GM18951 (cell line): Measurements from ENCODE around the gene TMEM186.

Experiments
- POLR2A ChIP-seq: IDR thresholded peaks from 4 replicates; pipeline ENCODE4 v1.6.1; 2011; ENCODE audit warnings: mild to moderate bottlenecking; ENCODE audit not compliant: insufficient read length, insufficient read depth; ENCODE audit errors: extremely low read depth
- in situ Hi-C: fragments of 300-500 bp; cut with MboI; formaldehyde crosslinking; loops from one replicate; pipeline ENCODE4 v1.12.0; 2022; ENCODE audit warnings: low sequenced_read_pairs, mixed read lengths, inconsistent platforms; ENCODE audit not compliant: unreplicated experiment

Gene TMEM186

DNA sequence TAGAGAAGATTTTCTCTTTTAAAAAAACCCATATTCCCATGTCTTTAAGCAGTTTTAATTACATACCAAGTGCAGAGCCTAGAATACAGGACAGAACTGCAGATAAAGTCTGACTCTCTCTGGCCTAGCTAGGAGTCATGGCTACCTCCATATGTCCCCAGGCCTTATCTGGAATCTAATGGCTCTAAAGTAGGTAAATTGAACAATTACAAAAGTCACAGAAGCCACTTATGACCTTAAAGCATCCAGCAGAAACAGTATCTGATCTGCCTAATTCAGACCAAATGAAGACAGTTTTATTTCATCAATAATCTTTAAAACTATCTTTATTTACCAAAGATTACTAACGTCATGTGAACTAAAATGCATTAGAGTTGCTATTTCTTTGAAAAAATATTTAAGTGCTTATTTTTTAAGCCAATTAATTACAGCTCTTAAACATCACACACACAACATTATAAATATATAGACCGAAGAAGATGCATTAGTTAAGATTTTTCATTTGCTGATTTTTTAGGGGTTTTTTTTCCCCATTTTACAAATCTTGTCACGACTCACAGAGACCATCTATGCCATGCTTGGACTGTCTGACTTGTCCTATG, 28.9 kb upstream of the TMEM186 start:
- TF ChIP-seq POLR2A, result no peak
- in situ Hi-C loops, result no loop called here

DNA sequence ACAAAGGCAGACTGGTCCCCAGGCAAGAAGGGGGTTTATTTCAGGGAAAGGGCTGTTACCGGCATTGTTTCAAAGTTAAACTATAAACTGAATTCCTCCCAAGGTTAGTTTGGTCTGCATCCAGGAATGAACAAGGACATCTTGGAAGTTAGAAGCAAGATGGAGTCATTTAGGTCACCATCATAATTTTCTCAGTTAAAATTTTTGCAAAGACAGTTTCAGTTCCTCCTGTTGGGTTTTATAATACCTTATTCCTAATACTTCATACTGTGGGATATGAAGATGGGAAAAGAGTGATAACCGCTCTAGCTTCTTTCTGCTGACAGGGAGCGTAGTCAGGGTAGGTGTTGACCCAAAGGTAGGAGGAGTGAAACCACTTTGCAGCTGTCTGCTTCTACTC, 25.0 kb upstream of the TMEM186 start:
- no peak for TF ChIP-seq POLR2A
- in situ Hi-C loops, result no loop called here

DNA sequence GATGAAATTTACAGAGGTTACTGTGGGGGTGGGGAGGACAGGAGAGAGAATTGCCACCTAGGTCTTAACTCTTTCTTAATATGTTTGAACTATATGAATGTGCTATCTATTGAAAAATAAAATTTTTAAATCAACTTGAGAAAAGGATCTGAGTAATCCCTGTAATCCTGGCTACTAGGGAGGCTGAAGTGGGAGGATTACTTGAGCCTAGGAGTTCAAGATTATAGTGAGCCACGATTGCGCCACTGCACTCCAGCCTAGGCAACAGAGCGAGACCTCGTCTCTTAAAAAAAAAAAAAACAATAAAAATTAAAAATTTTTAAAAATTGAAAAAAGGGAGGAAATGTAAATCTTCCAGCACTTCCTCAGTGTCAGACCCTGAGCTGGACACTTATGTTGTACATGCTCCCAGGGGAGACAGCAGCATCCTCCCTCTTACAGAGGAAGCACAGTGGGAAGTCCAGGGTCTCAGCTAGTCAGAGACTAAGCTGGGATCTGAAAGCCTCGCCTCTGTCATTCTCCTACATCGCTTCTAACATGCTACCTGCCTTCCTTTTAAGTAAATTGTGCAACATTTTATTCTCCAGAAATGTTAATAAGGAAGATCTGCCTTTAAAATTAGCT, 22.1 kb upstream of the TMEM186 start:
- no peak for TF ChIP-seq POLR2A
- in situ Hi-C loops, result no loop called here

DNA sequence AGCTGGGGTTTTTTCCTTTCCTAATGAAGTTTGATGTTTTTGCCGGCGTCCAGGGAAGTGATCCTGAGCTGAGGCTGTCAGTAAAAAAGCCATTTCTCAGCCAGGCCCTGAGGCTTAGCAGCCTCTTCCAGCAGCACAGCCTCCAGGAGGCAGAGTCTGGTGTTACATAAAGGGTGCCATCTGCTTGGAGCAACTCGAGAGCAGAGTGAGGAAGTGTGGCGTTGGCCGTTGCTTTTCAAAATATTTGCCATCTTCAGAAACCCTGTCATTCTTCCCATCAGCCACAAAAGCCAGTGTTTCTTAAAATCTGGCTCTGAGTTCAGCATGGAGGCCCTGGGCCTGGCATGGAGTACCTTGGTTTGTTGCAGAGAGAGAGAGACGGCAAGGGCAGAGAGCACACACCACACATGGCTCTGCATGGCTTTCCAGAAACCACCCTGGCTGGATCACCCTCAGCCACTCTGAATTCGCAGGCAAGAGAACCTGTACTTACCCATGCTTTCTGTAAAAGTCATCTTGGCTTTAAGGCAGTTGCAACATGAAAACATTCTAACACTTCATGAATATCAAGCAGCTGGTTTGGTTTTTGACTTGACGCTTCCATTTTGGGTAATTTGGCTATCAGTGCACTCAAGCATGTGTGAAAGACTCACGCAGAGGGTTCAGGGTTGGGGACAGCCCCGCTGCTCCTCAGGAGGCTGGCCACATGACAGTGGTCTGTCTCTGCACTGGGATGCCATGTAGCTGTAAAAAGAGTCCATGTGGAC, 21.2 kb upstream of the TMEM186 start:
- TF ChIP-seq POLR2A, result no peak
- in situ Hi-C loops, result no loop called here

DNA sequence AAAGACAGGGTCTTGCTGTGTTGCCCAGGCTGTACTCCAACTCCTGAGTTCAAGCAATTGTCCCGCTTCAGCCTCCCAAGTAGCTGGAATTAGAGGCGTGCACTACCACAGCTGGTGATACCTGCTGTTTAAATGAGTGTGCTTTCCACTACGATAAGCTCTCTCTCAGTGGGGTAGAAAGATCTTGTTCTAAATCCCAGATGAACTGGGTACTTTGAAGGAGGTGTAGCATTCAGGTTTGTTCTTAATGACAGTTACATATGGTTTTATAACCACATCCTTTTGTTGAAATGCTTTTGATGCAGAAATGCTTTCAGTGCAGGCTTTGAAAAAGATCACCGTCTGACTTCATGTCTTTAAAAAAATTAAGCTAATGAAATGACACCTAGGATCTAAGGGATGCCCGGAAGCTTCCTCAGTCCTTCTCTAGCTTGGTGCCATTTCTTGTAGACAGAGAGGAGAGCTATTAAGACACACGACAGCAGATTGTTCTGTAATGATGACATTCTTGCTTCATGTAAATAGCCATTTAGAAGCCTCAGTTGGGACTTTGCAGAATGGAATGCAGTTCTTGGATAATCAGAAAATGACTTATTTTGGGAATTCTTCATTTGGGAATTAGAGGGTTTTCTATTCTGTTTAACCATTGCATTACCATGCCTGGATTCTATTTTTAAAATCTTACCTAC, 19.7 kb upstream of the TMEM186 start:
- no peak for TF ChIP-seq POLR2A

DNA sequence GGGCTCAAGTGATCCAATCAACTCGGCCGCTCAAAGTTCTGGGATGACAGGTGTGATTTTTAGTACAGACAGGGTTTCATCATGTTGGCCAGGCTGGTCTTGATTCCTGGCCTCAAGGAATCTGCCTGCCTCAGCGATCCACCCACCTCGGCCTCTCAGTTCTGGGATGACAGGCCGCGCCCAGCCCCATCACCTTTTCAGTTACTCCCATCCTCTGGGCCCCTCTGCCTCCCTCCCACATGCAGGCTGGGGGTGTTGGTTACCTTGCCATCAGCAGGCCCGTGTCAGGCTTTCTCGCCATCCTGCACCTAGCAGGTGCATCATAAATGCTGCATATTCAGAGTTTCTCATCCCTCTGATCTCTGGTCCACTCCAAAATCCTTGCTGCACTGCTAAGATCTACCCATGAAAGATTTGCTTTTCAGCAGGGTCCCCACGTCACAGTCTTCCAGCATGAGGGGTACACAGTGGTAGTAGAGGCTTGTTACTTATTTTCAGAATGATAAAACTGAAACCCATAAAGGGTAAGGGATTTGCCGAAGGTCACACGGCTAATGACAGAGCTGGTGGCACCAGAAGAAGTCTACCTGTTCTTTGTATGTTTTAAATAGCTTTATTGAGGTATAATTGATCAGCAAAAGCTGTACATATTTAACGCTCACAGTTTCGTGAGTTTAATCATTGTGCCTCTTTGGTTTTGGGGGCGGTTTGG, 16.8 kb upstream of the TMEM186 start:
- in situ Hi-C loops, result no loop called here
- TF ChIP-seq POLR2A, result no peak

More for the DNA sequence above, 19.7 kb upstream of the TMEM186 start:
- in situ Hi-C loops, result no loop called here

DNA sequence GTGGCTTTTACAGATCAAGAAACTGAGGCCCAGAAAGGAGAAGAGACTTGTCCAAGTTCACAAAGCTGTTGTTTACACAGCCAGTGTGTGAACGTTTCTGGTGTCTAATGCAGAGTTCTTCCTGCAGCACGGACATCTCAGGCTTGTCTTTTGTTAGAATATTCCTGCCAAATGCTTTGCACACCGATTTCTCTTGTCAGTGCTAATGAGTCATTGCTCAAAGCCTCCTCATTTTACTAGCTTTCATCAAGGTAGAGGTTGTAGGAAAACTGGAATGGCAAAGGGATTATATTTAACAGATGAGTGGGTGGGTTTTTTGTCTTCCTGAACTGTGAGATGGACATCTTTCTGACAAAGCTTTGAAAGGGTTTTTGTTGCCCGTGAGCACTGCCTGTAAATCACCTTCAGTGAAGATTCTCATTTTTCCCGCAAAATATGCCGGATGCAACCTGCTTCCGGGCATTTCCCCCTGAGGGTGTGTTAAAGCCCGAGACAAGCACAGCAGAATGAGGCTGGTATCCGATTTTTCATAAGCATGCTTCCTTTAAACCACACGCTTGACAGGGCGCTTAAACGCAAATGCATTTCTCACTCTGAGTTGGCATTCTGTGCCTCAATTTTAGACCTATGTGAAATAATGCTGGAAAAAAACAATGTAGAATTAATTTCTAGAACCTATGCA, 14.9 kb upstream of the TMEM186 start:
- in situ Hi-C loops, result no loop called here
- no peak for TF ChIP-seq POLR2A

DNA sequence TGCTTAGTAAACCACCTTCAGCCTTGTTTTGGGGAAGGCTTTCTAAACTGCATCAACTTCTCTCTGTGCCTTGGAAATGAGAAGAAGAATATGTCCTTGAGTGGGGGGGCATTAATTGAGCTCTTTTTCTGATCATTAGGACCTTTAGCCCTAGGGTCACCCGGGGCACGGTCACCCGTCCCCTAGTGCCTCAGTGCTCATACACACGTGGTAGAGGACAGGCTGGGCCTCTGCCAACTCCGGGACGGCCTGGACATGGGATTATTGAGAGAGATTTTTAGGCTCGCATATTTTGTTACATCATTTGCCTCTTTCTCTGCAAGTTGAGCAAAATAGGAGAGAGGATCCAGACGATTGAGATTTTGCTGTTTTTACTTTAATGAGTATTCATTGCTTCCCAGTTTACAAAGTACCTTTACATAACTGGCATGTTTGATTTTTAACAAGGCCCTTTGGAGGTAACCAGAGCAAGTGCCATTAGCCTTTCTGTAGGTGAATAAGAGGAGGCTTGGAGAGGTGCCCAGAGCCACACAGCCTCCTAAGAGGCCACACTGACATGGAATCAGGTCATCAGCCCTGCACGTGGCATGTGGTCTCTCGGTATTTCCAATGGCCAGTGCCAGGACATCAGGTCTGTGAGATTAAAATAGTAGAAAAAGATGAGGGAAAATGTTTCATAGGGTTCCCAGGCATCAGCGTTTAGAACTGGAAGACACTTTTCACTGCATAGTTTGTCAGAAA, 11.3 kb upstream of the TMEM186 start:
- TF ChIP-seq POLR2A, result no peak

DNA sequence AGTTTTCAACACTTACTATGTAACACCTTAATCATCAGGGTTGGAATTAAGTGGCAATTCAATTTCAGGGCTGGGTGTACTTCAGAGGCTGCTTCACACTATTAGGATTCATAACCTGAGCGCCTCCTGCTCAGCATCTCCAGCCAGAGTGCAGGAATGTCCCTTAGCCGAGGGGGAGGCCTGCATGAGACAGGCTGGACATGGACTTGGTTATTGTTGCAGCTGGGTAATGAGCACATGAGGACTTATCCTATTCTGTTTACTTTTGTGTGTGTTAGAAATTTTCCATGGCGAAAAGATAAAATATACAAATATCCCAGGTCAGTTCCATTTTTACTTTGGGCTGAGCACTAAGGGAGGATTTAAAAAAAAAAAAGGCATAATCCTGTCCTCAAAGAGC, 10.6 kb upstream of the TMEM186 start:
- in situ Hi-C loops, result no loop called here
- no peak for TF ChIP-seq POLR2A

More for the DNA sequence above, 11.3 kb upstream of the TMEM186 start:
- in situ Hi-C loops, result no loop called here

DNA sequence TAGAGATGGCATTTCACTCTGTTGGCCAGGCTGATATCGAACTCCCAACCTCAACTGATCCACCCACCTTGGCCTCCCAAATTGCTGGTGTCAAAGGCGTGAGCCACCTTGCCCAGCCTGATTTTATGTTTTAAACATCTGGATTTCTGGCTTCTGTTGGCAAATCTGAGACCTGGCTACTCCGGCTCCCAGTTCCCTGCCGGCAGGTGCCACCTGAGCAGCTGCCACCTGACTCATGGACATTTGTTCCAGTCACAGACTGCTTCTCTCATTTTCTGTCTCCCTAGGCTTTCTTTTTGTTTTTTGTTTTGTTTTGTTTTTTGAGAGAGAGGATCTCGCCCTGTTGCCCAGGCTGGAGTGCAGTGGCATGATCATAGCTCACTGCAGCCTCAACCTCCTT, 9.8 kb upstream of the TMEM186 start:
- in situ Hi-C loops, result no loop called here

DNA sequence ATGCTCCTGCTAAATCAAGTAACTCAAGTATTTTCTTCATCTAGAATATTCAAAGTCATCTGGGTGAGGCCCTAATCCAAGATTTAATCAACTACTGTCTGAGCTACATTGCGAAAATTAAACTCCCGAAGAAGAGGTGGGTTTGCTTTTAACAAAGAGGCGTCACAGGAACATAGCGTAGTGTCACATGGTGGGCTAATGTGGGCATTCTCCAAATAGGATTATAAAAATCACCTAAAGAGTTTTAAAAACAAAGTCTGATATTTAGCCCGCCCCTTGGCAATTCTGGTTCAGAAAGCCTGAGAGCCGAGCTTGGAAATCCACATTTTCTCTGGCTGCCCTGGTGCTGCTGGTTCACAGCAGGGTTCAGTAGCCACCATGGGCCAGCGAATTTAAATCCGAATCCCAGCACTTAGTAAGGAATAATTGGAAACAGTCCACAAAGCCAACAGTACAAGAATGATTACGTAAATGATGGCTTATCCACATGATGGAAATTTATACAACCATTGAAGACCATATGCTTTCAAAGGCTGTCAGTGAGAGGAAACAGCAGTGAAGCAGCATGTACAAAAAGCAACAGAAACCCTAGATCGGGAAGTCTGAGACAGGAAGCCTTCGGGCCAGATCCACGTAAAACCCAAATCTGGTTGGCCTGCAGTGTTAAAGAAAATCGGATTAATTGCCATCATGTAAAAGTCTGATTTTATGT, 9.0 kb upstream of the TMEM186 start:
- no peak for TF ChIP-seq POLR2A
- in situ Hi-C loops, result no loop called here

More for the DNA sequence above, 9.8 kb upstream of the TMEM186 start:
- no peak for TF ChIP-seq POLR2A
